ENCODE data around the gene PBX3.
"Not testable (repeated sequence)": the region's sequence is repeated elsewhere in the genome, so short reads cannot be mapped to it uniquely, and the experiment has no call there.

The PBX3 gene

DNA sequence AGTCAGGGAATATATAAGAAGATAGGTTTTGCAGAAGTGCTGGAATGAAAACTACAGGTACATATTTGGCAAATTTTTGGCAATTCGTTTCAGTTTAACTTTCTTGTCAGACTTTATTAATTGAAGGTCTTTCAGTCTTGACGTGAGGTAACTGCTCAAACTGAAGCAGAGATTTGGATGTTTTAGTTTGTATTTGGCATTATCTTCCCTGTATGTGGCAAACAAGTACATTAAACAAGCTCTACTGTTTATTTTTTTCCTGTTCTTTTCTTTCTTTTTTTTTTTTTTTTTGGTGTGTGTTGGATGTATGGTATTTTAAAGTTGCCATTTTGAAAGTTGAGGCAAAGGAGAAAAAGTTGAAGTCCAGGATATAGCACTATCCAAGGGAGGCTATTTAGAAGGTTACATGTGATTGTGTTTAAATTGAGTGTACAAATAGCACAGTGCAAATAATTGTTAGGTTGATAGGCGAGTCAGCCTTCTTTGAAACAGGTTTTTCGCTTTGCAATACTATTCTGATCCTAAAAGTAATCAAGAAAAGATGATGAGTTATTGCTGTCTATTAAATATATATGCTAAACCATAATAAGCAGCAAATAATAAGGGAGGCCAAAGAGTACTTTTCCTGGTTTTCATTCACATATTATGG, 2.2 kb downstream of the PBX3 start:
- no peak for DNase-seq

GRCh38 chr9:125749951-125750626, 2.9 kb downstream of the PBX3 start:
- no peak for DNase-seq

GRCh38 chr9:125750627-125751011, 3.4 kb downstream of the PBX3 start:
- DNase-seq: no peak

GRCh38 chr9:125752070-125752628, 5.0 kb downstream of the PBX3 start:
- no peak for DNase-seq

DNA sequence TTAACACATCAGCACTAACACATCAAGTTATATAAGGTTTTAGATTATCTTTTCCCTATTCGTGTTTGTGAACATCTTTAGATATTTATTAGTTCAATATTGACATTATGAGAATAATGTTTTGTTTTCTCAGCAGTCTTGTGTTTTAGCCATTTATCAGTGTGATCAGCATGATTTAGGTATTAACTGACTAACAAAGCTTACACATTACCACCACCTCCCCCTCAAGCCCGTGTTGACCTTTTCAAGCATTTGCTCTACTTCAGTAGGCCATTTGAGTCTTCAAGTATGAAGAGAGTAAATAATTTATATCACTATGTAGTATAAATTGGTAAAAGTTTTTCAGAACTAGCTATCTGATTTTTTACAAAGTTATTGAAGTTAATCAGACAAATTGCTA, 6.9 kb downstream of the PBX3 start:
- DNase-seq: no peak

DNA sequence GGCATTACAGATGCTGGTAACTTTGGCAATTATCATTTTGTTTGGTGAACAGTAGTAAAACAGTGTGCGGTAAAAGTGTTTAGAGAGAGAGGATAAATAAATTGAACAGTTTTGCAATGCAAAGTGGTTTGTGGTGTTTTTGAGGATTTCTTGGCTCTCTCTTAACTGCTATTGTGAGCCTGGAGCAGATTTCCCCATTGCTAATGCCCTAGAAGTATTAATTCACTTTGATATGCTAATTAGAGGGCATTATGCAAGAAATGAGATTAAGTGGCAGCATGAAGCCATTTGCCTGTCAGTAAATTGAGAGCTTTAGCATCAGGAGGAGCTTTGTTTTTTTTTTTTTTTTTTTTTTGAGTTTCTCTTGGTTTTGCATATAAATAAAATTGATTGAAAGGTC, 8.2 kb downstream of the PBX3 start:
- DNase-seq: no peak

DNA sequence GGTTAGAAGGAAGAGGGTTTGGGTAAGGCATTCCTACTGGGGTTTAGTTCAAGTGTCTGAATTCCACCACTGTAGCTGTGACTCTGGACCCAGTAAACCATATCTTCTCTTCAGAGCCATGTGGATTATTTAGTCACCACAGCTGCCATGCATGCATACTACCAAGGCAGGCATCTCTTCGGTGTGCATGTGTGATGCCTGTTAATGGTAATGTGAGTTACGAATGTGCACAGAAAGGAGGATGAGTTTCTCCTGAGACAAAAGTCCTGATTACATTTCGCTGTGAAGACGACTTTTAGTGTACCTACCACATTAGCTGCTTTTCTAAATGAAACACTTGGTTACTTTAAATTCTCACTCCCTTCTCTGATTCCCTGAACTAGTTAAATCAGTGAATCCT, 9.3 kb downstream of the PBX3 start:
- DNase-seq: no peak

DNA sequence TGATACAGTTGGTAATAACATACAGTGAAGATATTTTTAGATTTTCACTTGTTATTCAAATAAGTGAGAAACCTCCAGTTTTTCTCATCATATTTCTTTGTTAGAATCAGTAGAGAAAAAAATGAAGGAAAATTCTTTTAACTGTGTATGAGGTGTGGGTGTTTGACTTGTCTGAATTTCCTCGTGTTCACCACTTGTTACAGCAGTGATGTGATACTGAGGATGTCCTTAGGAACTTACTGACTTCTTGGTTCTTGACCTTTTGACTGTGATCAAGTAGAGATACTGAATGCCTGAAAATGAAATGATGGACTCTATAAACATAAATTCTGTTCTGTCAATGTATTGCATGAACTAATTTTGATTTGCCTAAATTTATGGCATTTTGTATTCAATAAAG, 10.7 kb downstream of the PBX3 start:
- no peak for DNase-seq

- no peak for DNase-seq
Measured at GRCh38 chr9:125758986-125759763, 12.0 kb downstream of the PBX3 start.

GRCh38 chr9:125759764-125760129, 12.6 kb downstream of the PBX3 start:
- no peak for DNase-seq

GRCh38 chr9:125760537-125760936, 13.4 kb downstream of the PBX3 start:
- no peak for DNase-seq

- no peak for DNase-seq
Measured at GRCh38 chr9:125761676-125762450, 14.7 kb downstream of the PBX3 start.

GRCh38 chr9:125763394-125763801, 16.2 kb downstream of the PBX3 start:
- no peak for DNase-seq

DNA sequence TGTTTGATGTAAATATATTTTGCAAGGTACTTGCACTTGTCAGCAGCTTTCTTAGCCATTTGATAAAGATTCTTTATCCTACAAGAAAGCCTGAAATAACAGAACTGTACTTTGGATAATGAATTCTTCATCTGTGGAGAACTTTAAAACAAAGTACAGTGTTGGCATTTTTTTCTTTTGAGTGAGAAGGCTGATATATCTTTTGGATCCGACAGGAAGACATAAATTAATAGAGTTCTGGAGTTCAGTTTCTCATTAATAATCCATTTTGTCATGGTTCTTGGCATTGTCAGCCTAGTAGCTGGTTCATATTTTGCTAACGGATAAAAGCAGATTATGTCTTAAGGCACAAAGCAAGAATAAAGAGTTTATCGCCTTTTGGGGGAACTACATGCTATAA, 17.0 kb downstream of the PBX3 start:
- DNase-seq: no peak

DNA sequence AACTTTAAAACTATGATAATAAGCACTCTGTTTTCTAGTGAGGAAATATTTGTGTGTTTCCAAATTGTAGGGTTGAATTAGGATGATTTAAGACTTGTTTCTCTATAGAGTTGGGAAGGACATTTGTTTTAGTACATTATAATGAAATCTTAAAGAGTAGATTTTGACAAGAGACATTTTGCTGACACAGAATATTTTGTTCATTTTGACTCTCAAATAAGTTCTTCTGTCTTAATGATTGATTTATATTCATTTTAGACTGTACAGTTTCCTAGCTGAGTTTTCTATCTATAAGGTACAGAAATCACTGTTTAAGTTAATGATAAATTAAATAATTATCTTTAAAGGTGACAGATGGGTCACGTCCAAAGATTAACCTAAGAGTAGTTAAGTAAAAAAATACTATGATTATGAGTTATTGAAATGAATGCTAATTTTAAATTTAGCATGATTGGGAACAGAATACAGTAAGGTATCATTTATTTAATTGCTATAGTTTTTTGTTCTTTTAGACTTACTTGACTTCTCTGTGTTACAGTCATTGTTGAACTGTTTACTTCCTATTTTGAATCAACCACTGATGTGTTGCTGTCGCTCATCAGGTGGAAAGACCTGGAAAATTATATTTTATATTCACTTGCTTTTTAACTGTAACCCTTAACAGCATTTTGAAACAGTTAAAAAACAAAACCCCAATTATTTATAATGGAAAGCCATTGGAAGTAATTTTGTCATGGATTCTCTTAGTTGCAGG, 19.5 kb downstream of the PBX3 start:
- DNase-seq: no peak

GRCh38 chr9:125767349-125767748, 20.2 kb downstream of the PBX3 start:
- no peak for DNase-seq

- no peak for DNase-seq
Measured at GRCh38 chr9:125768803-125769202, 21.6 kb downstream of the PBX3 start.

DNA sequence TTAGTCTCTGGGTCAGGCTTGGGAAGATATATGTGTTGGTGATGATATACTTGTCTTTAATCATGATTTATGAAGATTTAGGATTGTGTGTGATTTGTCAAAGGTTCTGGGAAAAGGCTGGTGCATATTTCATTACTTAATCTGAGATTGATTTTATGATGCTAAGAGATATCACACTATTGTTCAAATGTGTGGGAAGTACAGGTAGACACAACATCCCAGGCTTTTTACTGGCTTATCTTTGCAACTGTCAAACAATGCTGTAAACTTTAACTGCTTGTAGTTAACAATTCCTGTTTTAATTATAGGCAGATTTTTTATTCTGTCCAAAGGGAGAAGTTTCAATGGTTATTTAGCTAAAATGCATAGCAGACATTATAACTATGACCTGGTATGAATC, 23.9 kb downstream of the PBX3 start:
- no peak for DNase-seq

GRCh38 chr9:125772740-125773139, 25.6 kb downstream of the PBX3 start:
- DNase-seq: no peak

DNA sequence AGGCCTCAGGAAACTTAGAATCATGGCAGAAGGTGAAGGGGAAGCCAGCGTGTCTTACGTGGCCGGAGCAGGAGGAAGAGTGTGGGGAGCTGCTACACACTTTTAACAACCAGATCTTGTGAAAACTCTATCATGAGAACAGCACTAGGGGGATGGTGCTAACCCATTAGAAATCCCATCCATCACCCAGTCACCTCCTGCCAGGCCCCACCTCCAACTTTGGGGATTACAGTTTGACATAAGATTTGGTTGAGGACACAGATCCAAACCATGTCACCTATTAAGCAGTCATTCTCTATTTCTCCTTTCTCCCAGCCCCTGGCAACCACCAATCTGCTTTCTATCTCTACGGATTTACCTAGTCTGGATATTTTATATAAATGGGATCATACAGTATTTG, 26.9 kb downstream of the PBX3 start:
- DNase-seq: no peak

- not testable (repeated sequence) for DNase-seq
Measured at GRCh38 chr9:125776789-125777188, 29.6 kb downstream of the PBX3 start.

DNA sequence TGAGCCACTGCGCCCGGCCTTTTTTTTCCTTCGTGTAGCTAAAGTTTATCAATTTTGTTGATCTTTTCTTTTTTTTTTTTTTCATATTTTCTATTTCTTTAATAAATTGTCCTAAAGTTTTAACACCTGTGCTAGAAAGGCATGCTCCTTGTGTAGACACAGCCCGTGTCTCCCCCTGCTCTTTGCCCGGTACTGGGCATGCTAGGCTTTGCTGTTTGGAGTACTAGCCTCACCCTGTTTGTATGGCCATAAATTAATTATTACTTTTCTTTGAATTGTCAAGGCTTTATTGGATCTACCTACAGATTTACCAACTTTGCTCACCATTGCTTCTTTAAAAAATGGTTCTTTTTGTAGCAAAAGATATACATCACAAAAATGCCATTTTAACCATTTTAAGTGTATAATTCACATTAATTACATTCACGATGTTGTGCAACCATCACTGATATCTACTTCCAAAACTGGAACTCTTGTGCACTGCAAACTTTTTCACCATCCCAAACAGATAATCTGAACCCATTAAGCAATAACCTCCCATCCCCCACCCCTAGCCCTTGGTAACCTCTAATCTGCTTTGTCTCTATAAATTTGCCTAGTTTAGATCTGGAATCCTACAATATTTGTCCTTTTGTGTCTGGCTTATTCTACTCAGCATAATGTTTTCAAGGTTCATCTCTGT, 31.5 kb downstream of the PBX3 start:
- DNase-seq: not testable (repeated sequence)
